NCI-H187 (cell line): ENCODE results near the gene ZNF382.
"Not testable (repeated sequence)": the region's sequence is repeated elsewhere in the genome, so short reads cannot be mapped to it uniquely, and the experiment has no call there.

ENCODE experiments used
- DNase-seq, 2 experiments: peaks; one replicate each; lab custom pipeline; 2025; lab: John Stamatoyannopoulos, UW

ZNF382 gene

GRCh38 chr19:36605101-36605876 lies at the start of gene ZNF382:
Gene ZNF382 (plus strand): TSS chr19:36605313. CDS start chr19:36609915, 4,602 bp downstream.
- peak; percentile 56 to 60 for DNase-seq

- DNase-seq: no peak
These were observed 40.7 kb upstream of the ZNF382 start for GRCh38 chr19:36564391-36564790.

DNA sequence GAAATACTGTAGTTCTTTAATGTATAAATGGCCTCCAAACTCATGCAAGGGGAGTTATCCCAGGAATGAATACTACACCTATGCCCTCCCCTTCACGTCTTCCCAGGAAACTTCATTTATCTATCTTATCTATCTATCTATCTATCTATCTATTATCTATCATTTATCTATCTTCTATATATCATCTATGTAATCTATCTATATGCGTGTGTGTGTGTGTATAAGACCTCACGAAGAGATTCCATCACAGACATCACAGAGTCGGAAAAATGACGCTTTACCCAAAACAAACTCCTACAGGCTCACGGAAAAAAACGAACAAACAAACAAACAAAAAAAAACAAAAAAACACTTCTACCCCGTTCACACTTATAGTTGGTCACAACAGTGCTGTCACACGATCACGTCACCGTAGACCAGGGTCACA lies 32.5 kb upstream of the ZNF382 start:
- DNase-seq: no peak

GRCh38 chr19:36573020-36573894 lies 31.9 kb upstream of the ZNF382 start, which contains the start of gene ZNF529:
Gene ZNF529 (minus strand): TSS chr19:36573292. CDS start chr19:36572346, 946 bp downstream.
- DNase-seq: peak; percentile 53 to 59

GRCh38 chr19:36573895-36574720 lies 31.0 kb upstream of the ZNF382 start:
- DNase-seq: no peak

GRCh38 chr19:36574741-36575140 lies 30.4 kb upstream of the ZNF382 start:
- DNase-seq: no peak

DNA sequence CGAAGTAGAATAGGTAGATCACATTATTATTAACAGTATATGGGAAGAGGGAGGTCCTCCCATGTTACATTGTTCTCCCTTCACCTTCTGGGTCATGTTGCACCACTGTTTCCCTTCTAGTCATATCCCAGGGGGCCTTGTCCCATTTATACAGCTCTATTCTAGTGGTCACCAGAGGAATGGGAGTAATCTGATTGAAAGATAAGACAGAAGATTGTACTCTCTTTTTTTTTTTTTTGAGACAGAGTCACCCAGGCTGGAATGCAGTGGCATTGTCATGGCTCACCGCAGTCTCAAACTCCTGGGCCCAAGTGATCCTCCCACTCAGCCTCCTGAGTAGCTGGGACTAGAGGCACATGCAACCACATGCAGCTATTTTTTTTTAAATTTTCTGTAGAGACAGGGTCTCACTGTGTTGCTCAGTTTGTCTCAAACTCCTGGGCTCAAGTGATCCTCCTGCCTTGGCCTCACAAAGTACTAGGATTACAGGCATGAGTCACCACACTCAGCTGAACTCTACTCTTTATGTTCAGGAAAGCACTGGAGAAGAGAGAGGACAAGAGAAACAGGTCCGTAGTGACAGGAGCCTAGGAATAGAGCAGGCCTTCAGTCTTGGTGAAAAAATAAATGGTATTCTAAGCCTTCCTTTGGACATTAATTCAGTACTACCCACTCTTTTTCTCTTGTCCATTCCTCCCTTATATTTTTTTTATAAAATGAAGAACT lies 27.7 kb upstream of the ZNF382 start:
- no peak for DNase-seq

DNA sequence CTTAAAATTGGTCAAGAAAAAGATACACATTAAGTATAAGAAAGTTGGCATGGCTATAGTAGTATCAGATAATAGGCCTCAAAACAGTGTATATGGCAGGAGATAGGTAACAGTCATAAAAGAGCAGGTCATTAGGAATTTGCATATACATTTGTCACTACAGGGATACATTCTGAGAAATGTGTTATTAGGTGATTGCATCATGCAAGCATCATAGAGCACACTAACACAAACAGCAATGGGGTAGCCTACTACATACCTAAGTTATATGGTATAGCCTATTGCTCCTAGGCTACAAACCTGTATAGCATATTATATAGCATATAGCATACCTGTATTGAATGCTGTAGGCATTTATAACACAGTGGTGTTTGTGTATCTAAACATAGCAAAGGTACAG lies 25.9 kb upstream of the ZNF382 start:
- no peak for DNase-seq

- DNase-seq: not testable (repeated sequence)
These were observed 2.4 kb upstream of the ZNF382 start for GRCh38 chr19:36602681-36603080.

GRCh38 chr19:36604656-36605100 lies 435 bp upstream of the ZNF382 start:
- peak; percentile 35 to 49 for DNase-seq

DNA sequence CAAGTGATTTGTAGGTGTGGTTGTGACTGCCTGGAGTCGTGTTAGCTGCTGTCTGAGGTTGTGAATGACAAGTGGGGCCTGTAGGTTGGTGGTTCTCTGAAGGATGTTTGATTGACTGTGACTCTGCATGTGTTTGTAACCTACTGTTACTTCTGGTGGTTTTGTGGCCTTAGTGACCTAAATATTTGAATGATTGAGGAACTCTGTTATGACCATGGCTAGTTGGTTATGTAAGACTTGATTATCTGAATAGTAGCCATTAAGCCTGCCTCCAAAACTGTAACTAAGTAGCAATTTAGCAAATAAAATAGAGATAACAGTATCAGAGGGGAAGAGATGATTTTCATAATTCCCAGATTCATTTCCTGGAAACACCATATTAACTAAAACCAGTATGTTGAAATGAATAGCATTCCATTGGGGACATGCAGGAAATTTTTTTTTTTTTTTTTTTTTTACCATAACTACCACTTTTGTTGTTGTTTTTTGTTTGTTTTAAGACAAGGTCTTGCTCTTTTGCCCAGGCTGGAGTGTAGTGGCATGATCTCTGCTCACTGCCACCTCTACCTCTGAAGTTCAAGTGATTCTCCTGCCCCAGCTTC lies 865 bp downstream of the ZNF382 start:
- peak in 1 of 2 experiments; percentile 37 for DNase-seq

DNA sequence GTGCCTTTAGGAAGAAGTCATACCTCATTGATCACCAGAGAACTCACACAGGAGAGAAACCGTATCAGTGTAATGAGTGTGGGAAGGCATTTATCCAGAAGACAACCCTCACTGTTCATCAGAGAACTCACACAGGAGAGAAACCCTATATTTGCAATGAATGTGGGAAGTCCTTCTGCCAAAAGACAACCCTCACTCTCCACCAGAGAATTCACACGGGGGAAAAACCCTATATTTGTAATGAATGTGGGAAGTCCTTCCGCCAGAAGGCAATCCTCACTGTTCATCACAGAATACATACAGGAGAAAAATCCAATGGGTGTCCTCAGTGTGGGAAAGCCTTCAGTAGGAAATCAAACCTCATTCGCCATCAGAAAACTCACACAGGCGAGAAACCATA lies 21.9 kb downstream of the ZNF382 start:
- no peak for DNase-seq

- DNase-seq: no peak
These were observed 30.2 kb downstream of the ZNF382 start for GRCh38 chr19:36635342-36635741.

DNA sequence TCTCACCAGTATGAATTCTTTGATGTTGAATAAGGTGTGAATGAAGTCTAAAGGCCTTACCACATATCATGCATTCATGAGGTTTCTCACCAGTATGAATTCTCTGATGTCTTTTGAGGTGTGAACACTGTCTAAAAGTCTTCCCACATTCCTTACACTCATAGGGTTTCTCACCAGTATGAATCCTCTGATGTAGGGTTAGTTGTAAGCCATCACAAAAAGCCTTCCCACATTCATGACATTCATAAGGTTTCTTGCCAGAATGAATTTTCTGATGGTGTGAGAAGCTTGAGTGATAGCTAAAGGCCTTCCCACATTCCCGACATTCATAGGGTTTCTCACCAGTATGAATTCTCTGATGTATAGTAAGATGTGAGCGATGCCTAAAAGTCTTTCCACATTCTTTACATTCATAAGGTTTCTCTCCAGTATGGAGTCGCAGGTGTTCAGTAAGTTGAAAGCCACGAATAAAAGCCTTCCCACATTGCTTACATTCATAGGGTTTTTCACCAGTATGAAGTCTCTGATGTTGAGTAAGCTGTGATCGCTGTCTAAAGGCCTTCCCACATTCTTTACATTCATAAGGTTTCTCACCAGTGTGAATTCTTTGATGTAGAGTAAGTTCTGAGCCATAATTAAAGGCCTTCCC lies 33.9 kb downstream of the ZNF382 start:
- no peak for DNase-seq

GRCh38 chr19:36646746-36647145 lies 41.6 kb downstream of the ZNF382 start:
- no peak for DNase-seq

- no peak for DNase-seq
These were observed 47.8 kb downstream of the ZNF382 start for GRCh38 chr19:36652958-36653357.

GRCh38 chr19:36665832-36666231 lies 60.7 kb downstream of the ZNF382 start:
- DNase-seq: no peak

DNA sequence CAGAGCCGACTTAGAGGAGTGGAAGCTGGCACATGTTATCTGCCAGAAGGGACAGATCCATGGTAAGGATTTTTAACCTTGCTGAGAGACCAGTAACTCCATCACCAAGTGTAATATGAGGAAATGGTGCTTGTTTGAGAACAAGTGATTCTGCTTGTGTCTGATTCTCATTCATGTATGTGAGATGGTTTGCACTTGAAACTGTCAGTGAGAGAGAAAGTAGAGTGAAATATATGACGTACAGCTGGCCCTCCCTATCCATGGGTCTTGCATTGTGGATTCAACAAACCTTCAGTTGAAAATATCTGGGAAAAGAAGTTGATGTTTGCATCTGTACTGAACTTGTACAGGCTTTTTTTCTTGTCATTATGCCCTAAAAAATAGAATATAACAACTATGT lies 63.5 kb downstream of the ZNF382 start:
- no peak for DNase-seq

DNA sequence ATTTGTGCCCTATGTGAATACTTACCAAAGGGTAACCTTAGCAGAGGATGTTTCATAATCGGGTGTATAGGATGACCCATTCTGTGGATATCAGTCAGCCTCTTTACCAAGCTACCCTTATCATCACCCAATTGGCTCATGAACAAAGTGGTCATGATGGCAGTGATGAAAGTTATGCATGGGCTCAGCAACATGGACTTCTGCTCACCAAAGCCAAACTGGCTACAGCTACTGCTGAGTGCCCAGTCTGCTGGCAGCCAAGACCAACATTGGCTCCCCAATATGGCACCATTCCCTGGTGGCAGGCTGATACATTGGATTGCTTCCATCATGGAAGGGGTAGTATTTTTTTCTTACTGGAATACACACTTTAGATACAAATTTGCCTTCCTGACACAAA lies 67.3 kb downstream of the ZNF382 start:
- no peak for DNase-seq

DNA sequence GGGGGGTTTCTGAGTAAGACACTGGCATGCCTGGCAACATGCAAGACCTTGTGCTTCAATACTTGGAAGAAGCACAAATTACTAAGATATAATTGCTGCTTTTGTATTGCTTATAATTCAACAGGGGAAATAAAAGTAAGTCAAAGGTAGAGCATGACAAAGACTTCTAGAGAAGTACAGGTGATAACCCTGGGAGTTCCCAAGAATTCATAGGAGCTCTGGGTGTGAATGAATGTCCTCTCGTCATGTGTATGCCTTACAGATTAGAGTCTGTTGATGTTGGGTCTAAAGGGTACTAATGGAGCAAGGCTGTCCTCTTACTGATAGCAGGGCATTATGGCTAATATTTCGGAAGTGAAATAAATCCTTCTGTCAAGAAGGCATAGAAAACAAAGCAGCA lies 69.1 kb downstream of the ZNF382 start:
- no peak for DNase-seq
